Neural progenitor cell (in vitro differentiated cells): ENCODE results near the gene TCF7L2. TPM values are rescaled to one million over a fixed set of nuclear protein-coding genes. Genes with fewer than 3 reads are reported as not detected.

Experiments used
- DNase-seq: peaks from one replicate; pipeline ENCODE4 v3.0.0-alpha.2; 2016; ENCODE audit warnings: low spot score
- H2AFZ ChIP-seq: fragments of 200-600 bp; sonication (generic); replicated peaks from 2 replicates; pipeline ENCODE4 v1.6.1; 2016; ENCODE audit warnings: antibody characterized with exemption
- H3F3A ChIP-seq: fragments of 200-600 bp; sonication (generic); 2 replicates; pipeline ENCODE4 v1.6.1; 2016; ENCODE audit warnings: antibody characterized with exemption, low read depth
- H3K27ac ChIP-seq: fragments of 200-600 bp; sonication (generic); 2 replicates; pipeline ENCODE4 v1.5.1; 2016; ENCODE audit warnings: mild to moderate bottlenecking
- H3K27me3 ChIP-seq: fragments of 200-600 bp; sonication (generic); 2 replicates; pipeline ENCODE4 v1.6.1; 2016; ENCODE audit warnings: mild to moderate bottlenecking, moderate library complexity
- H3K36me3 ChIP-seq: fragments of 200-600 bp; sonication (generic); 2 replicates; pipeline ENCODE4 v1.5.1; 2016
- H3K4me1 ChIP-seq: fragments of 200-600 bp; sonication (generic); 2 replicates; pipeline ENCODE4 v1.6.1; 2016; ENCODE audit warnings: mixed run types
- H3K4me2 ChIP-seq: fragments of 200-600 bp; sonication (generic); 2 replicates; pipeline ENCODE4 v1.6.1; 2016
- H3K4me3 ChIP-seq: fragments of 200-600 bp; sonication (generic); 2 replicates; pipeline ENCODE4 v1.5.1; 2016
- H3K79me2 ChIP-seq: fragments of 200-600 bp; sonication (generic); 2 replicates; pipeline ENCODE4 v1.6.1; 2016; ENCODE audit warnings: low read depth
- H3K9ac ChIP-seq: fragments of 200-600 bp; sonication (generic); 2 replicates; pipeline ENCODE4 v1.6.1; 2016
- H3K9me3 ChIP-seq: fragments of 200-600 bp; sonication (generic); 2 replicates; pipeline ENCODE4 v1.5.1; 2016; ENCODE audit warnings: low read depth
- H4K20me1 ChIP-seq: fragments of 200-600 bp; sonication (generic); 2 replicates; pipeline ENCODE4 v1.6.1; 2016; ENCODE audit warnings: low read depth
- H3K27ac Mint-ChIP-seq: 3 replicates; pipeline ENCODE4 v1.8.0; 2021; ENCODE audit warnings: mixed read lengths
- H3K27me3 Mint-ChIP-seq: 2 replicates; pipeline ENCODE4 v1.8.0; 2022; ENCODE audit warnings: low read depth, mild to moderate bottlenecking, inconsistent platforms, moderate library complexity, mixed read lengths; ENCODE audit not compliant: insufficient read depth
- H3K36me3 Mint-ChIP-seq: 3 replicates; pipeline ENCODE4 v1.8.0; 2021; ENCODE audit warnings: mixed read lengths
- H3K4me1 Mint-ChIP-seq: 3 replicates; pipeline ENCODE4 v1.8.0; 2021; ENCODE audit warnings: mixed read lengths
- H3K4me3 Mint-ChIP-seq: 3 replicates; pipeline ENCODE4 v1.8.0; 2021; ENCODE audit warnings: mild to moderate bottlenecking, moderate library complexity, mixed read lengths
- H3K9me3 Mint-ChIP-seq: 3 replicates; pipeline ENCODE4 v1.8.0; 2020; ENCODE audit warnings: mixed read lengths
- CTCF ChIP-seq: fragments of 200-600 bp; sonication (generic); IDR thresholded peaks from 2 replicates; pipeline ENCODE4 v1.5.1; 2017; ENCODE audit warnings: antibody characterized with exemption, mild to moderate bottlenecking
- EZH2 ChIP-seq: fragments of 200-600 bp; sonication (generic); IDR thresholded peaks from 2 replicates; pipeline ENCODE4 v1.6.1; 2017; ENCODE audit warnings: antibody characterized with exemption, mild to moderate bottlenecking, moderate library complexity
- EZH2phosphoT487 ChIP-seq: fragments of 200-600 bp; sonication (generic); IDR thresholded peaks from 2 replicates; pipeline ENCODE4 v1.6.1; 2017; ENCODE audit warnings: antibody characterized with exemption
- total RNA-seq: library from RNA; depleted of rRNA; stranded (reverse); fragments of >200 nt; gene quantifications from 2 replicates; pipeline ENCODE4 v1.2.3, GENCODE V29; 2015; ENCODE audit warnings: low replicate concordance

Gene TCF7L2
- total RNA-seq, 1 donor from 2014 or later: 12.3 TPM

- no peaks in the 10 kb centered on the region for H3K36me3 Mint-ChIP-seq
- H3K27ac ChIP-seq: no peak overlapping the region
- no peaks in the 10 kb centered on the region for H3K9me3 ChIP-seq
- peaks cover 49% of the 10 kb centered on the region for H3K4me1 ChIP-seq
- H3K9ac ChIP-seq: no peak overlapping the region
- no peak overlapping the region for H3K27ac Mint-ChIP-seq
- H3K36me3 ChIP-seq: no peaks in the 10 kb centered on the region
- H3K4me3 Mint-ChIP-seq: no peak overlapping the region
- no peaks in the 10 kb centered on the region for H3K9me3 Mint-ChIP-seq
- TF ChIP-seq EZH2: no peak
- no peaks in the 10 kb centered on the region for H3K27me3 ChIP-seq
- peaks cover 100% of the 10 kb centered on the region for H4K20me1 ChIP-seq
- no peak overlapping the region for H3K4me3 ChIP-seq
- no peak for DNase-seq
- H3K27me3 Mint-ChIP-seq: peaks cover 7% of the 10 kb centered on the region
- no peak overlapping the region for H3K4me2 ChIP-seq
- H3K79me2 ChIP-seq: peaks cover 100% of the 10 kb centered on the region
- no peak overlapping the region for H2AFZ ChIP-seq
- peaks cover 64% of the 10 kb centered on the region for H3K4me1 Mint-ChIP-seq
- H3F3A ChIP-seq: peaks cover 48% of the 10 kb centered on the region
Measured at GRCh38 chr10:113017376-113017775, 67.3 kb downstream of the TCF7L2 start.

DNA sequence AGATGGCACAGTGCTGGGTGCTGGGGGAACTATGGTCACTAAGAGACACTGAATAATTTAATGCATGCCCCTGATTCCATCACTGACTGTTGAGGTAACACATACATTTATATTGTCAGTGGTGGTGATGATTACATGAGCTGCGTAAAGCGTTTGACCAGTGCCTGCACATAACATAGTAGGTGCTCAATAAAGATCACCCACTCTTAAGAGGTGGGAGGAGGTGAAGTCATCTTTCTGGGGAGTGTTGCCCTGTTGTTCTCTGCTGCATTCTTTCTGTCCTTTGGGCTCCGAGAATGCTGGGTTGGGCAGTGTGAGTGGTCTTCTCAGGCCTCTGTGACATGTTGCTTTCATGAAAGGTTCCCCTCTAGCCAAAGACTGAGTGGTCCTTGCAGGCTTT is 68.0 kb downstream of the TCF7L2 start:
- Histone ChIP-seq H3K79me2 (peaks cover 100% of the 10 kb centered on the region), H3K27ac (no peak overlapping the region), H3K9me3 (no peaks in the 10 kb centered on the region), H3K36me3 (no peaks in the 10 kb centered on the region), H3K4me2 (no peak overlapping the region), H3K9ac (no peak overlapping the region), H3K4me3 (no peak overlapping the region), H3K4me1 (peaks cover 45% of the 10 kb centered on the region), H2AFZ (no peak overlapping the region), H4K20me1 (peaks cover 100% of the 10 kb centered on the region), H3K27me3 (no peaks in the 10 kb centered on the region), H3F3A (peaks cover 46% of the 10 kb centered on the region)
- no peak overlapping the region for H3K27ac Mint-ChIP-seq
- no peak for DNase-seq
- no peak overlapping the region for H3K4me3 Mint-ChIP-seq
- TF ChIP-seq CTCF (no peak), EZH2 (no peak), EZH2phosphoT487 (no peak)
- H3K36me3 Mint-ChIP-seq: no peaks in the 10 kb centered on the region
- H3K4me1 Mint-ChIP-seq: peaks cover 60% of the 10 kb centered on the region
- H3K9me3 Mint-ChIP-seq: no peaks in the 10 kb centered on the region
- peaks cover 7% of the 10 kb centered on the region for H3K27me3 Mint-ChIP-seq

DNA sequence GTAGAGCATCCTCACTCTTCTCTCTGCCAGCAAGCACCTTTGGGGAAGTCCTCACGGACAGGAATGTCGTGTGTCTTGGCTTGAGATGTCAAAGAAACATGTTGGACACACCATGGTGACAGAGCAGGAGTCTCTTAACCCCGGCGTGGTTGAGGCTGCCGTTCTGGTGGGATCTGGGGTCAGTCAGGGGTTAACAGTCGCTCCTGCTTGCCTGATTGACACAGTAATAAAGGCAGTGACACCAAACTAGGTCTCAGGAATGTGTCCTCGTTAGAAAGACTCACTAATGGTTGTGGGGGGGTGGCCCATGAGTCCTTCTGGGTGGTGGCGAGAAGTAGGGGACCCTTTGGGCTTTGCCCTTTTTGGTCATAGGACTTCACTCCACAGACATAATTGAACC is 69.0 kb downstream of the TCF7L2 start:
- peaks cover 7% of the 10 kb centered on the region for H3K27me3 Mint-ChIP-seq
- Histone ChIP-seq H3K4me3 (no peak overlapping the region), H3F3A (peaks cover 46% of the 10 kb centered on the region), H3K79me2 (peaks cover 100% of the 10 kb centered on the region), H4K20me1 (peaks cover 100% of the 10 kb centered on the region), H3K36me3 (no peaks in the 10 kb centered on the region), H3K9ac (no peak overlapping the region), H3K27me3 (no peaks in the 10 kb centered on the region), H3K4me2 (peak overlapping the region; percentile 65), H3K4me1 (peaks cover 45% of the 10 kb centered on the region), H3K27ac (no peak overlapping the region), H2AFZ (no peak overlapping the region), H3K9me3 (no peaks in the 10 kb centered on the region)
- H3K27ac Mint-ChIP-seq: no peak overlapping the region
- H3K4me3 Mint-ChIP-seq: peak overlapping the region; percentile 33
- H3K9me3 Mint-ChIP-seq: no peaks in the 10 kb centered on the region
- H3K4me1 Mint-ChIP-seq: peaks cover 52% of the 10 kb centered on the region
- no peaks in the 10 kb centered on the region for H3K36me3 Mint-ChIP-seq
- peak; percentile 60 for DNase-seq
- no peak for TF ChIP-seq EZH2
- no peak for TF ChIP-seq CTCF
- no peak for TF ChIP-seq EZH2phosphoT487

DNA sequence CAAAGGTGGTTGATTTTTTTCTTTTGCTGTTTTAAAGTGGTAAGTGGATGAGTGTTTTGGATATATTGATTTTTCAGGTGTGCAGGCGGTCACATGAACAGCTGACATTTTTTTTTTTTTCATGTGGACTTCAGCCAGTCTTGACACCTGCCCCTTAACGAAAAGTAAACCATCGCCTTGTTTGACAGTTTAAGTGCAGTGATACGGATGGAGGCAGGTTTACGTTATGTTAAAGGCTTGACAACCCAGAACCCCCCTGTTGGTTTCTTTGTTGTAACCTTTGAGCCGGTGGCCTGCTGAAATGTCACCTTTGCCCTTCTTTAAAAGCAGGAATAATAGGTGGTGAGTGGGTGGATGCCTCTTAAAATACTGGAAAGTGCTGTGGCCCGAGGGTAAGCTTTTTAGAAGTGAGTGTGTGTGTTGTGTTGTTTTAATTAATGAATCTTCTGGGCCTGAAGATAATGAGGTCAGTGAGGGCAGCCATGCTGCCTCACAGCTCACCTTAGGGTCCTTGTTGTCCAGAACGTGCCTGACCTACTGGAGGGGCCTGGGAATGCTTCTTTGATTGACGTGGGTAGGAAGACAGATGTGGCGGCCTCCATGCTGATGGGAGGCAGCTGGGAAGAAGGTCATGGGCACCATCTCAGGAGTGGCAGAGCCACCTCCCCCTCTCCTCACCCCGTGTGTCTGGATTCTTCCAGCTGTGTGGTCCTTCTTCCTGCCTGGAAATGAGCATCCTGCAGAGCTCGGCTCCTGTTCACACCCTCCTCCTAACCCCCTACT is 69.8 kb downstream of the TCF7L2 start:
- Mint-ChIP-seq H3K9me3 (no peaks in the 10 kb centered on the region), H3K36me3 (no peaks in the 10 kb centered on the region), H3K27me3 (peaks cover 7% of the 10 kb centered on the region), H3K4me1 (peaks cover 51% of the 10 kb centered on the region), H3K27ac (no peak overlapping the region), H3K4me3 (peak overlapping the region; percentile 41)
- Histone ChIP-seq H3F3A (peaks cover 51% of the 10 kb centered on the region), H3K27me3 (no peaks in the 10 kb centered on the region), H2AFZ (no peak overlapping the region), H3K36me3 (no peaks in the 10 kb centered on the region), H3K79me2 (peaks cover 100% of the 10 kb centered on the region), H3K4me2 (peak overlapping the region; percentile 65), H4K20me1 (peaks cover 100% of the 10 kb centered on the region), H3K27ac (no peak overlapping the region), H3K9ac (no peak overlapping the region), H3K9me3 (no peaks in the 10 kb centered on the region), H3K4me1 (peaks cover 45% of the 10 kb centered on the region), H3K4me3 (peak overlapping the region; percentile 15)
- DNase-seq: peak; percentile 85
- no peak for TF ChIP-seq EZH2
- peak; percentile 61 for TF ChIP-seq EZH2phosphoT487
- no peak for TF ChIP-seq CTCF
